Urinary bladder (tissue), 4 donors: ENCODE data around the gene ATRNL1. TPM values are rescaled to one million over a fixed set of nuclear protein-coding genes. Genes with fewer than 3 reads are reported as not detected.
"Not testable (repeated sequence)": the region's sequence is repeated elsewhere in the genome, so short reads cannot be mapped to it uniquely, and the experiment has no call there.

Experiments used
- DNase-seq: peaks from one replicate; pipeline ENCODE4 v3.0.0-alpha.2; 2015; ENCODE audit errors: extremely low spot score
- H3K27ac ChIP-seq: one replicate; pipeline ENCODE4 v1.5.1; 2013; ENCODE audit warnings: low read depth, mild to moderate bottlenecking, moderate library complexity
- H3K36me3 ChIP-seq: one replicate; pipeline ENCODE4 v1.6.1; 2013; ENCODE audit warnings: mild to moderate bottlenecking, moderate library complexity; ENCODE audit not compliant: insufficient read depth
- H3K4me1 ChIP-seq: one replicate; pipeline ENCODE4 v1.6.1; 2013; ENCODE audit warnings: mild to moderate bottlenecking, moderate library complexity; ENCODE audit not compliant: insufficient read depth
- H3K4me3 ChIP-seq: one replicate; pipeline ENCODE4 v1.5.1; 2013; ENCODE audit warnings: low read depth, low read length
- WGBS: extraction: QIAGEN DNeasy Blood & Tissue Kit; methylation state at CpG from one replicate; pipeline ENCODE4 v1.1.7; 2013; 5-methylcytosine and 5-hydroxymethylcytosine counted together
- polyA plus RNA-seq: library from polyadenylated mRNA; stranded (reverse); fragments of 200-250 nt; gene quantifications from one replicate; pipeline ENCODE4 v1.2.3, GENCODE V29; 2013
- total RNA-seq: library from RNA; depleted of rRNA; stranded (reverse); fragments of >200 nt; gene quantifications from one replicate; pipeline ENCODE4 v1.2.3, GENCODE V29; 2014
- donor health status: healthy with polysubstance abuse.
- donor health status: healthy.

The ATRNL1 gene
- total and polyA plus RNA-seq, 2 donors = 1.9 to 153 TPM

DNA sequence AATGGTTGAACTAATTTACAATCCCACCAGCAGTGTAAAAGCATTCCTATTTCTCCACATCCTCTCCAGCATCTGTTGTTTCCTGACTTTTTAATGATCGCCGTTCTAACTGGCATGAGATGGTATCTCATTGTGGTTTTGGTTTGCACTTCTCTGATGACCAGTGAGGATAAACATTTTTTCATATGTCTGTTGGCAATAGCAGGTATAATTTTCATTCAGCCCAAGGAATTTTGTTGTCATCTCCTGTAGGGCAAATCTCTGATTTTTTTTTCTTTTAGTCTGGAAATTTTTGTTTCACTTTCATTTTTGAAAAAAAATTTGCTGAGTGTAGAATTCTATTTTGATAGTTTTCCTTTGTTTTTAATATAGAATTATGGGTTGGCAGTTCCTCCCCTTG, 114.1 kb downstream of the ATRNL1 start:
- not testable (repeated sequence) for H3K4me1 ChIP-seq, H3K27ac ChIP-seq, H3K36me3 ChIP-seq, H3K4me3 ChIP-seq, DNase-seq
- 77% methylated on average over 2 of the region's 2 CpGs for WGBS

DNA sequence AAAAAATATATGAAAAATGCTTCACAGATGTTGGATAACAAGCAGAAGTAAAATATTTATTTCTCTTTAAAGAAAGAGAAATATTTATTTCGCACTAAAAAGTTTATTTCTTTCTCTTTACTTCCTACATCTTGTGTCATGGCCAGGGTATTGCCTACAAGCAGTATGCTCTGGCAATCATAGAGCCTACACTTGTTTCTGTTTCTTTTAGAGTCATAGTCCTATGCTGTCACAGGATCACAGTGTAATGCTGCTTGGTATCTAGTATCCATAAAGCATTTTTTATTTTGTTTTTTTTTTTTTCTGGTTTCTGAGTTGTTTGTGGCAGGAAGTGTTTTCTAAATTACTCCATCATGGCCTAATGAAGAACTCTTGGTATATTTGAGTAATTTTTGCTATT, 116.0 kb downstream of the ATRNL1 start:
- DNase-seq = no peak
- Histone ChIP-seq H3K36me3 (no peaks in the 10 kb centered on the region), H3K4me3 (no peak overlapping the region), H3K27ac (no peak overlapping the region), H3K4me1 (no peaks in the 10 kb centered on the region)
- 74% methylated on average over 1 of the region's 1 CpG for WGBS

DNA sequence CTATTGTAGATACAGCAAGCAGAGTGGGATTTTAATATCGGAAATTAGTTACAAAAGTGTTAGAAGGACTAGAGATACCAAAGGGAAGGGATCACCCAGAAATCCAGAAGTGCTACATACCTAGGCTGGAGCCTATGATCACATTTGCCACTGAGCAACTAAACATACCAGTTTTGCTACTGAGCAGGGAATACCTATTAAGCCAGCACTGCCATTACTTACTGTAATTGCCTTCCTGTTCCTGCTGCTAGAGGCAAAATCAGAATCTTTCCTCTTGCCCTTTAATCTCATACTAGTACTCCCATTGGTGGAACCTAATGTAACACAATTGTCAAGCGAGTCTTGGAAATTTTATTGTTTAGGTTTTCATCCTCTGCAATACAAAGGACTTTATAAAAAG, 121.7 kb downstream of the ATRNL1 start:
- no peak overlapping the region for H3K4me3 ChIP-seq
- 90% methylated on average over 2 of the region's 2 CpGs for WGBS
- no peak for DNase-seq
- no peaks in the 10 kb centered on the region for H3K36me3 ChIP-seq
- H3K4me1 ChIP-seq = no peaks in the 10 kb centered on the region
- no peak overlapping the region for H3K27ac ChIP-seq

DNA sequence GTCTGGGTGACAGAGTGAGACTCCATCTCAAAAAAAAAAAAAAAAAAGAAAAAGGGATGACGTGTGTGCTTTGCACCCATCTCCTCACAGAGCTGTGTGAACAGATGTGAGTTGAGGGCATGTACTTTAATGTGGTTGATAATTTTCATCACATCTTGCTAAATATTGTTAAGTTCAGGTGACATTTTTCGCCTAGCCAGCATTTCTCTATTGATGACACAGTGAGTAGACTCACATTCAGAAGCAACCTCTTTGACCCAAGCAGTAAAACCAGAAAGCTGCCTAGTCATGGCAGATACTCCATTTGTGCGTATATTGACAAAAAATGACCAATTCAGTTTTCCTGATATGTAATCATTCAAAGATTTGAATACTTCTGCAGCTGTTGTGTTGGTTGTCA, 126.0 kb downstream of the ATRNL1 start:
- Histone ChIP-seq H3K4me1 (no peaks in the 10 kb centered on the region), H3K27ac (no peak overlapping the region), H3K36me3 (no peaks in the 10 kb centered on the region), H3K4me3 (no peak overlapping the region)
- DNase-seq = no peak
- 92% methylated on average over 3 of the region's 3 CpGs for WGBS

DNA sequence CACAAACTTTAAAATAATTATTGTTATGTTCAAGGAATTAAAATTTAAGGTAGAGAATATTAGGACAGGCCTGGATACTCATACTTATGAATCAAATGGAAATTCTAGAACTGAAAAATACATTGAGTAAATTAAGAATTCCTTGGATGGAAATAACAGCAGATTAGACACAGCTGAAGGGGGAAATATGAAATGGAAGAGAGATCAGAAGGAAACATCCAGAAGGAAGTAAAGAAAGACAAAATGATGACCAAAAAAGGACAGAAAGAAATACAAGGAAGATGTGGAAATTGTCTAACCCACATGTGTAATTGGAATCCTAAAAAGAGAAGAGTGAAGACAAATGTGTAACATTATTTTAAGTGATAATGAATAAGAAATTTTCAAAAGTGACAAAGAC, 128.9 kb downstream of the ATRNL1 start:
- H3K36me3 ChIP-seq = no peaks in the 10 kb centered on the region
- no peak for DNase-seq
- no peak overlapping the region for H3K4me3 ChIP-seq
- no peak overlapping the region for H3K27ac ChIP-seq
- H3K4me1 ChIP-seq = no peaks in the 10 kb centered on the region

DNA sequence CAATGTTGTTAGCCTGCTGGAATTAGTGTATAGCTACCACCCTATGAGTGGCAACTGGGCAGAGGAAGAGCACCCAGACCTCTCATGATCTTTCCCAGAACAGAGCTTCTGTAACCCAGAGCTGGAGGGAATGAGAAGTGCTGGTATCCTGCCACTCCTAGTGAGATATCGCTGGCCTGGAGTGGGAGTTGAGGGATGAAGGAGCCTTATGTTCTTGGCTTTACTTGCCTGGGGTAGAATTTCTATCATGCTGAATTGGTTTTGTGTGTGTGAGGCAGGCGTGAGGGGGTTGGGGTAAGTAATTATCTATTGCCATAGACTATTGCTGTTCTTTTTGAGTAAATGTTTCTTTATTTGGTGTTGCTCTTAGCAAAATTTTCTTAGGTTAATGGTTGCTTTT, 146.6 kb downstream of the ATRNL1 start:
- no peak for DNase-seq
- H3K4me3 ChIP-seq = no peak overlapping the region
- H3K27ac ChIP-seq = no peak overlapping the region
- WGBS = 91% methylated on average over 2 of the region's 2 CpGs
- H3K4me1 ChIP-seq = no peaks in the 10 kb centered on the region
- H3K36me3 ChIP-seq = no peaks in the 10 kb centered on the region

DNA sequence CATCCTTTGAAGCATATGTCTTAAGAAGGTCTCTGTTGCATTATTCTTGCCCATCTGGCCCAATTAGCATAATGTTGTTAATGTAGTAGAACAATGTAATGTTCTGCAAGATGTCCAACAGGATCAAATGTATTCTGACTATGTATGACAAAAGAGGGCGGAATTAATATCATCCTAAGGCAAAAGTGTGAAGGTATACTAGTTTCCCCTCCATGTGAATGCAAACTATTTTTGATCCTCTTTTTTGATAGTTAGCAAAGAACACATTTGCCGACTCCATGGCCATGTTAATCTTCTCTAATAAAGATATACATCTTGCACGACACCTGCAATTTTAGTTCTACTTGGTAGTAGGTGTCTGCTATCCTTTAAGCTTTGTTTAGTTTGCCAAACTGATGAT, 157.6 kb downstream of the ATRNL1 start:
- Histone ChIP-seq H3K27ac (no peak overlapping the region), H3K4me1 (no peaks in the 10 kb centered on the region), H3K36me3 (no peaks in the 10 kb centered on the region), H3K4me3 (no peak overlapping the region)
- WGBS = 86% methylated on average over 3 of the region's 3 CpGs
- DNase-seq = no peak

DNA sequence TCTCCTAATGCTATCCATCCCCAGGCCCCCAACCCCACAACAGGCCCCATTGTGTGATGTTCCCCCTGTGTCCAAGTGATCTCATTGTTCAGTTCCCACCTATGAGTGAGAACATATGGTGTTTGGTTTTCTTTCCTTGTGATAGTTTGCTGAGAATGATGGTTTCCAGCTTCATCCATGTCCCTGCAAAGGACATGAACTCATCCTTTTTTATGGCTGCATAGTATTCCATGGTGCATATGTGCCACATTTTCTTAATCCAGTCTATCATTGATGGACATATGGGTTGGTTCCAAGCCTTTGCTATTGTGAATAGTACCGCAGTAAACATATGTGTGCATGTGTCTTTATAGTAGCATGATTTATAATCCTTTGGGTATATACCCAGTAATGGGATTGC, 160.6 kb downstream of the ATRNL1 start:
- H3K27ac ChIP-seq, H3K4me3 ChIP-seq, DNase-seq, H3K4me1 ChIP-seq, H3K36me3 ChIP-seq: not testable (repeated sequence)
- 98% methylated on average over 1 of the region's 1 CpG for WGBS

DNA sequence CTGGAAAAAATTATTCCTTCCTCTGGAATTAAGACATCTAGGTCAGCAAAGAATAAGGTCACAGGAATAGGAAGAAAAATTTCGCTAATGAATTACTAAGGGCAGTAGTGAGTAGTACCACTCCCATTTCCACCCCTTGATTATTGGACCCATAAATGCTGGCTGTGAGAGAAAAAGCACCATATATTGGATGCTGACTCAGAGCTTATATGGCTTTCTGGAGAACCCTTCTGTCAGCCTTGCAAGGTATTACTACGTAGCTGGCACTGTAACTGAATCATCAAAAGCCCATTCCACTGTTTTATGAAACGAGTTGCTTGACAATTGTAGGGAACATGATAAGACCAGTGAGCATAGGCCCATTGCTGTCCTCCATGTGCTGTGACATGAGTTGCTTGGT, 179.3 kb downstream of the ATRNL1 start:
- Histone ChIP-seq H3K27ac (no peak overlapping the region), H3K4me3 (no peak overlapping the region), H3K36me3 (no peaks in the 10 kb centered on the region), H3K4me1 (no peaks in the 10 kb centered on the region)
- 92% methylated on average over 3 of the region's 3 CpGs for WGBS
- no peak for DNase-seq

DNA sequence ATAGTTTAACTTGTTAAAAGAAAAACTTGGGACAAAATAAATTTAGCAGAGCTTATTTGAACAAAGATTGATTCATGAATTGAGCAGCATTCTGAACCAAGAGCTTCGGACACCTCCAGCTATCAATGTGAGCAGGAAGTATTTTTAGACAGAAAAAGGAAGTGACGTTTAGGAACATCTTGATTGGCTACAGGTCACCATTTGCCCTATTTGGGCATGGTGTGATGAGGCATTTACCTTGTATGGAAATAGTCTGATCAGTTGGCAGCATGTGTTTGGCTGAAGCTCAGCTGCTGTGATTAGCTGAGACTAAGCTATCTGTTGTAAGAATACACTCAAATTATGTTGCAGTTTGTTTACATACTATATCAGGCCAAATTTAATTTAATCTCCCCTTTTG, 185.1 kb downstream of the ATRNL1 start:
- no peak overlapping the region for H3K4me3 ChIP-seq
- no peak for DNase-seq
- no peaks in the 10 kb centered on the region for H3K36me3 ChIP-seq
- no peaks in the 10 kb centered on the region for H3K4me1 ChIP-seq
- H3K27ac ChIP-seq = no peak overlapping the region
- 74% methylated on average over 2 of the region's 2 CpGs for WGBS

DNA sequence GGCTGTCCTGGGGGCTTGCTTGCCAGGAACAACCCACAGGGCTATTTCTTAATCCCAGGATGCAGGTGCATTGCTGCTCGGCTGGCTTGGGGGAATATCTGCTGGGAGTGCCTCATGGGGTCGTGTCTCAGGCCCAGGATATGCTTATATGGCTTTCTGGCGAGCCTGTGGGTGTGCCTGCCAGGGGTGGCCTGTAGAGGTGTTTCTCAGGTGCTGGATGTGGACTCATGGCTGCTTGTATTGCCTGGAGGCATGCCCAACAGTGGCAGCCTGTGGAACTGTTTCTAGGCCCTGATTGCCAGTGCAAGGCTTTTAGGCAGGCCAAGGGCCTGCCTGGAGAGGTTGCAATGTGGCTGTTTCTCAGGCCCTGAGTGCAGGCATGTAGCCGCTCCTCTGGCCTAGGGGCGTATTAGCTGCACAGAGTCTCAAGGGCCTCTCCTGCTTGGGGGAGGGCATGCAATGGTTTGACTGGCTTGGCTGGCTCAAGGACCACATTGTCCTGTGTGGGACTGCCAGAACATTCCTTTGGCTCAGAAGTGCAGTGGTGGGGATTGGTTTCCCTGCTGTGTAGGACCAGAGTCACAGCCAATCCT, 202.1 kb downstream of the ATRNL1 start:
- H3K4me1 ChIP-seq = no peaks in the 10 kb centered on the region
- H3K36me3 ChIP-seq = no peaks in the 10 kb centered on the region
- 90% methylated on average over 5 of the region's 5 CpGs for WGBS
- no peak overlapping the region for H3K4me3 ChIP-seq
- DNase-seq = no peak
- H3K27ac ChIP-seq = no peak overlapping the region

DNA sequence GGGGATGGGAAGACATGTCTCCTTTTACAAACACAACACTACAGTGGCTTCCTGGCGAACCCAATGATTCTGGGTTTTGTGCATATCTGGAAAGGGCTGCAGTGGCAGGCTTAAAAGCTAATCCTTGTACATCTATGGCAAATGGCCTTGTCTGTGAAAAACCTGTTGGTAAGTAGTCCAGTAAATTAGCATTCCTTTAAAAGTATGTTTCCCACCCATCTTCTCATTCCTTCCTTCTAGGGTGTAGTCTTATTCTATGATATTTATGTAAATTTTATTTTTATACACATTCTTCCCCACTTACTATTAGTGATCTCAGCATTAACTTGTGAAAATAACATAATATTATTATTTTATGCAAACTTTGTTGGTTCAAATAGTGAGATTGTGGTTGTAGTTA, 206.9 kb downstream of the ATRNL1 start:
- Histone ChIP-seq H3K27ac (no peak overlapping the region), H3K4me3 (no peak overlapping the region), H3K36me3 (no peaks in the 10 kb centered on the region), H3K4me1 (no peaks in the 10 kb centered on the region)
- 90% methylated on average over 1 of the region's 1 CpG for WGBS
- DNase-seq = no peak

DNA sequence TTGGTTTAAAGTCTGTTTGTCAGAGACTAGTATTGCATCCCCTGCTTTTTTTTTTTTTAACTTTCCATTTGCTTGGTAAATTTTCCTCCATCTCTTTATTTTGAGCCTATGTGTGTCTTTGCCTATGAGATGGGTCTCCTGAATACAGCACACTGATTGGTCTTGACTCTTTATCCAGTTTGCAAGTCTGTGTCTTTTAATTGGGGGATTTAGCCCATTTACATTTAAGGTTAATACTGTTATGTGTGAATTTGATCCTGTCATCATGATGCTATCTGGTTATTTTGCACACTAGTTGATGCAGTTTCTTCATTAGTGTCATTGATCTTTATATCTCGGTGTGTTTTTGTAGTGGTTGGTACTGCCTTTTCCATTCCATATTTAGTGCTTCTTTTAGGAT, 226.5 kb downstream of the ATRNL1 start:
- 93% methylated on average over 1 of the region's 1 CpG for WGBS
- not testable (repeated sequence) for H3K4me1 ChIP-seq, H3K27ac ChIP-seq, H3K4me3 ChIP-seq, DNase-seq, H3K36me3 ChIP-seq

DNA sequence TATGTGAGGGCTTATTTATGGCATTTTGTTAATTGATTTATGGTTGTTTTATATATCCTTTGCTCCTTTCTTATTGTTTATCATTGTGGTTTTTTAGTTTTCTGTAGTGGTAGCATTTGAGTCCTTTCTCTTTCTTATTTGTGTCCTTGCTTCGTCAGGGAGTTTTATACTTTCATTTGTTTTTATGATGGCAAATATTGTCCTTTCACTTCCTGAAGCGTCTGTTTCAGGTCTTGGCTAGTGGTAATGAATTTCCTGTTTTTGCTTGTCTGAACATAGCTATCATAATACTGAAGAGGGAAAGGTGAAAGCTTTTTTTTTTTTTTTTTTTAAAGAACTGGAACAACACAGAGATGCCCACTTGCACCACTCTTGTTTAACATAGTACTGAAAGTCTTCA, 228.2 kb downstream of the ATRNL1 start:
- DNase-seq = no peak
- Histone ChIP-seq H3K27ac (peak overlapping the region; percentile 44), H3K4me3 (no peak overlapping the region), H3K36me3 (no peaks in the 10 kb centered on the region), H3K4me1 (no peaks in the 10 kb centered on the region)
- 47% methylated on average over 2 of the region's 2 CpGs for WGBS

DNA sequence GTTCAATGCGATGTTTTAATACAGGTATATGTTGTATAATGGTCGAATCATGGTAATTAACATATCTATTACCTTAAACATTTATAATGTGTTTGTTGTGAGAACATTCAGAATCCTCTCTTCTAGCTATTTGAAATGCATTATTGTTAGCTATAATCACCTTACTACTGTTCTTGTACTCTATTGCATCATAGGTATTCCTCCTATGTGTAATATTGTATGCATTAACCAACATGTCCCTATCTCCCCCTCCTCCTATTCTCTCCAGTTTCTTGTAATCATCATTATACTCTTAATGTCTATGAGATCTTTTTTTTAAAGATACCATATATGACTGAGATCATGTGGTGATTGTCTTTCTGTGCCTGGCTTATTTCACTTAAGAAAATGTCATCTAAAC, 235.2 kb downstream of the ATRNL1 start:
- Histone ChIP-seq H3K4me3 (no peak overlapping the region), H3K36me3 (no peaks in the 10 kb centered on the region), H3K4me1 (no peaks in the 10 kb centered on the region), H3K27ac (no peak overlapping the region)
- DNase-seq = no peak
- 96% methylated on average over 2 of the region's 2 CpGs for WGBS
